ENCODE measurements around the gene DEDD2. TPM values are rescaled to one million over a fixed set of nuclear protein-coding genes. Genes with fewer than 3 reads are reported as not detected.

Gene DEDD2
- total and polyA plus RNA-seq, 10 of the 15 experiments (the other 5 are each of a cell fraction or from before 2014, with no cell fraction given): 2.5 to 24.7 (median 17.6) TPM

DNA sequence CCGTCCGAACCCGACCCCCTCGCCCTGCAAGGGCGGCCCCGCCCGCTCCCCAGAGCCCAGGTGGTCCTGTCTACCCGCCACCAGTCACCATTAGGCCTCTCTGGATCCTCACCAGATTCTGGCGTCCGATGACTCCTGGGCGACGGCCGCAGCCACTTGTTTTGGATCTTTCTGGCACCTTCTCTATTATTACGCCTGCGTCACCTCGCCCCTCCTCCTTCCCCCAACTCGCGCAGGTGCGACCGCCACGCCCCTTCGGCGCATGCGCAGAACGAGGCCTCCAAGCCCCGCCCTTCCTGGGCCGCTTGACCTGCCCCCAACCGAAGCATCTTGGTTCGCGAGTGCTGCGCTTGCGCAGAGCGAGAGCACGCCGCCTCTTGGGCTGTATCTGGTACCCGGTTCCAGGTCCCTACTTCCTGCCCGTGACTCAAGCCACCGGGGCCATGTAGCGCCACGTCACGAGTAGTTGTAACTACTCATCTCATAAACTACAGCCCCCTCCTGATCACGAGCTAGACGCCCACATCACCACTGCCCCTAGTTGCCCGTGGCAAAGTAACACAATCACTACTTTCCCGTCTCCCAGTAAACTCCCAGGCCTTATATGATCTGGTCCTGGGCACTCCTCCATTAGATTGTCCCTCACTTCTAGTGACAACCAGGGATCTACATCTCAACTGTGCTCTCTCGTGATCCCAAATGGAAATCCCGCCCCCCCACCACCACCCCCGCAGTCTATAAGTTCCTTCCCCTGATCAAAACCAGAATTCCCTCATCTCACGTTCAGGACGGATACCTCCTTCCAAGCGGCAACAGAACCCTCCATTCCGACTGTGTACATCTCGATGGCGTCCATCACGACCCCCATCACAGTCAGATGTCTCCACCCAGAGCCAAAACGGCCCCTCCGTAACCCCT is at the start of gene DEDD2 (continued):
- TF ChIP-seq, protein P1, sequence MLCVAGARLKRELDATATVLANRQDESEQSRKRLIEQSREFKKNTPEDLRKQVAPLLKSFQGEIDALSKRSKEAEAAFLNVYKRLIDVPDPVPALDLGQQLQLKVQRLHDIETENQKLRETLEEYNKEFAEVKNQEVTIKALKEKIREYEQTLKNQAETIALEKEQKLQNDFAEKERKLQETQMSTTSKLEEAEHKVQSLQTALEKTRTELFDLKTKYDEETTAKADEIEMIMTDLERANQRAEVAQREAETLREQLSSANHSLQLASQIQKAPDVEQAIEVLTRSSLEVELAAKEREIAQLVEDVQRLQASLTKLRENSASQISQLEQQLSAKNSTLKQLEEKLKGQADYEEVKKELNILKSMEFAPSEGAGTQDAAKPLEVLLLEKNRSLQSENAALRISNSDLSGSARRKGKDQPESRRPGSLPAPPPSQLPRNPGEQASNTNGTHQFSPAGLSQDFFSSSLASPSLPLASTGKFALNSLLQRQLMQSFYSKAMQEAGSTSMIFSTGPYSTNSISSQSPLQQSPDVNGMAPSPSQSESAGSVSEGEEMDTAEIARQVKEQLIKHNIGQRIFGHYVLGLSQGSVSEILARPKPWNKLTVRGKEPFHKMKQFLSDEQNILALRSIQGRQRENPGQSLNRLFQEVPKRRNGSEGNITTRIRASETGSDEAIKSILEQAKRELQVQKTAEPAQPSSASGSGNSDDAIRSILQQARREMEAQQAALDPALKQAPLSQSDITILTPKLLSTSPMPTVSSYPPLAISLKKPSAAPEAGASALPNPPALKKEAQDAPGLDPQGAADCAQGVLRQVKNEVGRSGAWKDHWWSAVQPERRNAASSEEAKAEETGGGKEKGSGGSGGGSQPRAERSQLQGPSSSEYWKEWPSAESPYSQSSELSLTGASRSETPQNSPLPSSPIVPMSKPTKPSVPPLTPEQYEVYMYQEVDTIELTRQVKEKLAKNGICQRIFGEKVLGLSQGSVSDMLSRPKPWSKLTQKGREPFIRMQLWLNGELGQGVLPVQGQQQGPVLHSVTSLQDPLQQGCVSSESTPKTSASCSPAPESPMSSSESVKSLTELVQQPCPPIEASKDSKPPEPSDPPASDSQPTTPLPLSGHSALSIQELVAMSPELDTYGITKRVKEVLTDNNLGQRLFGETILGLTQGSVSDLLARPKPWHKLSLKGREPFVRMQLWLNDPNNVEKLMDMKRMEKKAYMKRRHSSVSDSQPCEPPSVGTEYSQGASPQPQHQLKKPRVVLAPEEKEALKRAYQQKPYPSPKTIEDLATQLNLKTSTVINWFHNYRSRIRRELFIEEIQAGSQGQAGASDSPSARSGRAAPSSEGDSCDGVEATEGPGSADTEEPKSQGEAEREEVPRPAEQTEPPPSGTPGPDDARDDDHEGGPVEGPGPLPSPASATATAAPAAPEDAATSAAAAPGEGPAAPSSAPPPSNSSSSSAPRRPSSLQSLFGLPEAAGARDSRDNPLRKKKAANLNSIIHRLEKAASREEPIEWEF (IDR thresholded peaks at IDR 0.05; ENCODE audit: insufficient replicate concordance, low read depth, low read length): no peak
- TF ChIP-seq MEF2A (IDR thresholded peaks at IDR 0.05; ENCODE audit: insufficient read depth, low read depth, low read length): no peak
- TF ChIP-seq, protein P2, sequence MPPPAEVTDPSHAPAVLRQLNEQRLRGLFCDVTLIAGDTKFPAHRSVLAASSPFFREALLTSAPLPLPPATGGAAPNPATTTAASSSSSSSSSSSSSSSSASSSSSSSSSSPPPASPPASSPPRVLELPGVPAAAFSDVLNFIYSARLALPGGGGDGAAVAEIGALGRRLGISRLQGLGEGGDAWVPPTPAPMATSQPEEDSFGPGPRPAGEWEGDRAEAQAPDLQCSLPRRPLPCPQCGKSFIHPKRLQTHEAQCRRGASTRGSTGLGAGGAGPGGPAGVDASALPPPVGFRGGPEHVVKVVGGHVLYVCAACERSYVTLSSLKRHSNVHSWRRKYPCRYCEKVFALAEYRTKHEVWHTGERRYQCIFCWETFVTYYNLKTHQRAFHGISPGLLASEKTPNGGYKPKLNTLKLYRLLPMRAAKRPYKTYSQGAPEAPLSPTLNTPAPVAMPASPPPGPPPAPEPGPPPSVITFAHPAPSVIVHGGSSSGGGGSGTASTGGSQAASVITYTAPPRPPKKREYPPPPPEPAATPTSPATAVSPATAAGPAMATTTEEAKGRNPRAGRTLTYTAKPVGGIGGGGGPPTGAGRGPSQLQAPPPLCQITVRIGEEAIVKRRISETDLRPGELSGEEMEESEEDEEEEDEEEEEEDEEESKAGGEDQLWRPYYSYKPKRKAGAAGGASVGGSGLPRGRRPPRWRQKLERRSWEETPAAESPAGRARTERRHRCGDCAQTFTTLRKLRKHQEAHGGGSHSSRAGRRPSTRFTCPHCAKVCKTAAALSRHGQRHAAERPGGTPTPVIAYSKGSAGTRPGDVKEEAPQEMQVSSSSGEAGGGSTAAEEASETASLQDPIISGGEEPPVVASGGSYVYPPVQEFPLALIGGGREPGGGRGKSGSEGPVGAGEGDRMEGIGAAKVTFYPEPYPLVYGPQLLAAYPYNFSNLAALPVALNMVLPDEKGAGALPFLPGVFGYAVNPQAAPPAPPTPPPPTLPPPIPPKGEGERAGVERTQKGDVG (CRISPR knock-in tag; IDR thresholded peaks at IDR 0.05): no peak
- no peak for TF ChIP-seq MTA2 (IDR thresholded peaks at IDR 0.05; ENCODE audit: low read depth)
- no peak for TF ChIP-seq KDM1A (IDR thresholded peaks at IDR 0.05; ENCODE audit: borderline replicate concordance)
- TF ChIP-seq SMC3 (IDR thresholded peaks at IDR 0.05; ENCODE audit: borderline replicate concordance, low read length): no peak
- TF ChIP-seq, protein P3, sequence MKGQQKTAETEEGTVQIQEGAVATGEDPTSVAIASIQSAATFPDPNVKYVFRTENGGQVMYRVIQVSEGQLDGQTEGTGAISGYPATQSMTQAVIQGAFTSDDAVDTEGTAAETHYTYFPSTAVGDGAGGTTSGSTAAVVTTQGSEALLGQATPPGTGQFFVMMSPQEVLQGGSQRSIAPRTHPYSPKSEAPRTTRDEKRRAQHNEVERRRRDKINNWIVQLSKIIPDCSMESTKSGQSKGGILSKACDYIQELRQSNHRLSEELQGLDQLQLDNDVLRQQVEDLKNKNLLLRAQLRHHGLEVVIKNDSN (IDR thresholded peaks at IDR 0.05; ENCODE audit: borderline replicate concordance, extremely low read length, insufficient read depth, low read depth, low read length): no peak
- TF ChIP-seq, protein P4, sequence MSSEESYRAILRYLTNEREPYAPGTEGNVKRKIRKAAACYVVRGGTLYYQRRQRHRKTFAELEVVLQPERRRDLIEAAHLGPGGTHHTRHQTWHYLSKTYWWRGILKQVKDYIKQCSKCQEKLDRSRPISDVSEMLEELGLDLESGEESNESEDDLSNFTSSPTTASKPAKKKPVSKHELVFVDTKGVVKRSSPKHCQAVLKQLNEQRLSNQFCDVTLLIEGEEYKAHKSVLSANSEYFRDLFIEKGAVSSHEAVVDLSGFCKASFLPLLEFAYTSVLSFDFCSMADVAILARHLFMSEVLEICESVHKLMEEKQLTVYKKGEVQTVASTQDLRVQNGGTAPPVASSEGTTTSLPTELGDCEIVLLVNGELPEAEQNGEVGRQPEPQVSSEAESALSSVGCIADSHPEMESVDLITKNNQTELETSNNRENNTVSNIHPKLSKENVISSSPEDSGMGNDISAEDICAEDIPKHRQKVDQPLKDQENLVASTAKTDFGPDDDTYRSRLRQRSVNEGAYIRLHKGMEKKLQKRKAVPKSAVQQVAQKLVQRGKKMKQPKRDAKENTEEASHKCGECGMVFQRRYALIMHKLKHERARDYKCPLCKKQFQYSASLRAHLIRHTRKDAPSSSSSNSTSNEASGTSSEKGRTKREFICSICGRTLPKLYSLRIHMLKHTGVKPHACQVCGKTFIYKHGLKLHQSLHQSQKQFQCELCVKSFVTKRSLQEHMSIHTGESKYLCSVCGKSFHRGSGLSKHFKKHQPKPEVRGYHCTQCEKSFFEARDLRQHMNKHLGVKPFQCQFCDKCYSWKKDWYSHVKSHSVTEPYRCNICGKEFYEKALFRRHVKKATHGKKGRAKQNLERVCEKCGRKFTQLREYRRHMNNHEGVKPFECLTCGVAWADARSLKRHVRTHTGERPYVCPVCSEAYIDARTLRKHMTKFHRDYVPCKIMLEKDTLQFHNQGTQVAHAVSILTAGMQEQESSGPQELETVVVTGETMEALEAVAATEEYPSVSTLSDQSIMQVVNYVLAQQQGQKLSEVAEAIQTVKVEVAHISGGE (CRISPR knock-in tag; IDR thresholded peaks at IDR 0.05): no peak
- TF ChIP-seq NR2F1 (conservative IDR thresholded peaks at IDR 0.05): 0 out of 2 replicates have a peak, but pooled peaks have one; percentile 5
- TF ChIP-seq, protein P5, sequence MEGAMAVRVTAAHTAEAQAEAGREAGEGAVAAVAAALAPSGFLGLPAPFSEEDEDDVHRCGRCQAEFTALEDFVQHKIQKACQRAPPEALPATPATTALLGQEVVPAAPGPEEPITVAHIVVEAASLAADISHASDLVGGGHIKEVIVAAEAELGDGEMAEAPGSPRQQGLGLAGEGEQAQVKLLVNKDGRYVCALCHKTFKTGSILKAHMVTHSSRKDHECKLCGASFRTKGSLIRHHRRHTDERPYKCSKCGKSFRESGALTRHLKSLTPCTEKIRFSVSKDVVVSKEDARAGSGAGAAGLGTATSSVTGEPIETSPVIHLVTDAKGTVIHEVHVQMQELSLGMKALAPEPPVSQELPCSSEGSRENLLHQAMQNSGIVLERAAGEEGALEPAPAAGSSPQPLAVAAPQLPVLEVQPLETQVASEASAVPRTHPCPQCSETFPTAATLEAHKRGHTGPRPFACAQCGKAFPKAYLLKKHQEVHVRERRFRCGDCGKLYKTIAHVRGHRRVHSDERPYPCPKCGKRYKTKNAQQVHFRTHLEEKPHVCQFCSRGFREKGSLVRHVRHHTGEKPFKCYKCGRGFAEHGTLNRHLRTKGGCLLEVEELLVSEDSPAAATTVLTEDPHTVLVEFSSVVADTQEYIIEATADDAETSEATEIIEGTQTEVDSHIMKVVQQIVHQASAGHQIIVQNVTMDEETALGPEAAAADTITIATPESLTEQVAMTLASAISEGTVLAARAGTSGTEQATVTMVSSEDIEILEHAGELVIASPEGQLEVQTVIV (IDR thresholded peaks at IDR 0.05; ENCODE audit: borderline replicate concordance, partially characterized antibody): no peak
- no peak for TF ChIP-seq PML (IDR thresholded peaks at IDR 0.05; ENCODE audit: low read length)
- no peak for TF ChIP-seq YBX1 (IDR thresholded peaks at IDR 0.05)

All from GM12878 (cell line).